Hepatocyte (in vitro differentiated cells): Measurements from ENCODE around the gene DSCAML1.

Experiments
- CTCF ChIP-seq: fragments of 200-600 bp; sonication (generic); IDR thresholded peaks from 2 replicates; pipeline ENCODE4 v1.5.1; 2016; ENCODE audit warnings: antibody characterized with exemption, mild to moderate bottlenecking; ENCODE audit not compliant: poor library complexity
- EZH2 ChIP-seq: fragments of 200-600 bp; sonication (generic); IDR thresholded peaks from 2 replicates; pipeline ENCODE4 v1.6.1; 2016; ENCODE audit warnings: antibody characterized with exemption, mild to moderate bottlenecking, borderline replicate concordance

GRCh38 chr11:117769533-117769932, 27.5 kb downstream of the DSCAML1 start:
- TF ChIP-seq CTCF (no peak), EZH2 (no peak)
